Kidney (tissue), 14 donors: ENCODE measurements around the gene MRM3. TPM values are rescaled to one million over a fixed set of nuclear protein-coding genes. Genes with fewer than 3 reads are reported as not detected.
A peak's percentile ranks its signal among the peaks of the same experiment; 100 is the strongest.
"Not testable (repeated sequence)": the region's sequence is repeated elsewhere in the genome, so short reads cannot be mapped to it uniquely, and the experiment has no call there.

Experiments
- DNase-seq, 5 donors: peaks; one replicate each; pipeline ENCODE4 v3.0.0-alpha.2; 2013 to 2020
- FAIRE-seq: peaks from 2 replicates; lab custom pipeline; 2012; peaks lifted over from hg19 to GRCh38; lab: Jason Lieb, UNC
- H3K27ac ChIP-seq, 2 donors: one replicate each; pipeline ENCODE4 v1.7.0; 2013; ENCODE audit warnings: low read depth in 2 of 2, low read length in 2 of 2, inconsistent platforms in 1 of 2
- H3K27me3 ChIP-seq: one replicate; pipeline ENCODE4 v1.7.1; 2013; ENCODE audit warnings: low read length, inconsistent platforms; ENCODE audit not compliant: control insufficient read depth, insufficient read depth
- H3K36me3 ChIP-seq, 3 donors: one replicate each; pipeline versions ENCODE4 v1.7.0 to v1.7.1; 2013; ENCODE audit warnings: low read length in 3 of 3, control low read depth in 1 of 3, inconsistent platforms in 1 of 3; ENCODE audit not compliant: insufficient read depth in 3 of 3, control insufficient read depth in 2 of 3
- H3K4me1 ChIP-seq, 3 donors: one replicate each; pipeline versions ENCODE4 v1.7.0 to v1.7.1; 2013; ENCODE audit warnings: low read length in 3 of 3, inconsistent platforms in 1 of 3, low read depth in 1 of 3; ENCODE audit not compliant: control insufficient read depth in 2 of 3, insufficient read depth in 2 of 3
- H3K4me3 ChIP-seq, 3 donors: one replicate each; pipeline versions ENCODE4 v1.7.0 to v1.8.1; 2013; ENCODE audit warnings: low read length in 3 of 3, control low read depth in 1 of 3, inconsistent platforms in 1 of 3
- H3K9ac ChIP-seq, 3 donors: one replicate each; pipeline versions ENCODE4 v1.7.0 to v1.7.1; 2013; ENCODE audit warnings: low read length in 3 of 3, control low read depth in 1 of 3, inconsistent platforms in 1 of 3
- H3K9me3 ChIP-seq, 3 donors: one replicate each; pipeline versions ENCODE4 v1.7.0 to v1.7.1; 2013; ENCODE audit warnings: low read length in 3 of 3, control low read depth in 1 of 3, inconsistent platforms in 1 of 3; ENCODE audit not compliant: control insufficient read depth in 2 of 3, insufficient read depth in 1 of 3
- intact Hi-C: fragments of 100-400 bp; cut with DNase I; formaldehyde crosslinking; loops from one replicate; pipeline ENCODE4 v1.11.1; 2022
- polyA plus RNA-seq: library from polyadenylated mRNA; stranded (reverse); fragments of 350-450 nt; fragmentation: Illumina TruSeq; extraction: RNeasy Lipid Tissue Mini Kit (QIAGEN cat#74804); gene quantifications from one replicate; pipeline ENCODE4 v1.2.3, GENCODE V29; 2014; ENCODE audit warnings: low read depth, low replicate concordance; ENCODE audit not compliant: insufficient read depth
- total RNA-seq: library from RNA; stranded (reverse); fragmentation: NEBNext Ultra II Directional; extraction: Animal tissue kit (Norgen Biotek cat#: 25700); gene quantifications from one replicate; pipeline ENCODE4 v1.2.1, GENCODE V29; 2021
- TF ChIP-seq, protein P1 (sequence below): IDR thresholded peaks from 3 replicates; pipeline ENCODE4 v1.5.1; 2012; ENCODE audit warnings: mild to moderate bottlenecking, moderate library complexity, borderline replicate concordance; ENCODE audit not compliant: insufficient read depth; ENCODE audit errors: extremely low read depth
- donor health status: control.
- donor health status: control.
- donor health status: control.
- donor health status: control.
- donor health status: control.
- donor health status: DM: yes; HTN: yes; CAD: no.
- donor health status: Normal renal cell carcinoma (clear cell type).

MRM3 gene
- total and polyA plus RNA-seq, 2 donors from 2014 or later, result 14.4 to 21.3 TPM

DNA sequence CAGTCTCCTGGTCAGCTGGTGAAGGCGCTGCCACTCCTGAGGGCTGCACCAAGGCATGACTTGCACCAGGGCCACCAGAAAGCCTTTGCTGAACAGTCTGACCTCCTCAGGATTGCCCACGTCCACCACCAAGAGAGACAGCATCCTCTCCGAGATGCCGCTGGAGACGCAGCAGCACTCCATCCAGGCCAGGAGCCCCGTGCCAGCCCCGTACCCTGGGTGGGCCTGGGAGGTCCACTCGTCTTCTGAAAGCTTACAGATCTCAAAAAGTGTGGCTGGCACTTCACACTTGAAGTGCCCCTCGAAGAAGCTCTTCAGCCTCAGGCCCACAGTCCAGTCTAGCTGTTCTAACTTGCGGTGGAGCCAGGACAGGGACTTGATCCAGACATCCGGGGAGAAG is 36.7 kb upstream of the MRM3 start:
- Histone ChIP-seq H3K36me3 (peaks cover 2 to 44% (median 19%) of the 10 kb centered on the region in 3 donors), H3K9ac (no peak overlapping the region), H3K9me3 (no peaks in the 10 kb centered on the region), H3K4me3 (no peak overlapping the region), H3K27me3 (no peaks in the 10 kb centered on the region), H3K4me1 (no peaks in the 10 kb centered on the region), H3K27ac (no peak overlapping the region)
- DNase-seq, result no peak
- FAIRE-seq, result no peak
- intact Hi-C loops, result no loop called here
- TF ChIP-seq, protein P1, sequence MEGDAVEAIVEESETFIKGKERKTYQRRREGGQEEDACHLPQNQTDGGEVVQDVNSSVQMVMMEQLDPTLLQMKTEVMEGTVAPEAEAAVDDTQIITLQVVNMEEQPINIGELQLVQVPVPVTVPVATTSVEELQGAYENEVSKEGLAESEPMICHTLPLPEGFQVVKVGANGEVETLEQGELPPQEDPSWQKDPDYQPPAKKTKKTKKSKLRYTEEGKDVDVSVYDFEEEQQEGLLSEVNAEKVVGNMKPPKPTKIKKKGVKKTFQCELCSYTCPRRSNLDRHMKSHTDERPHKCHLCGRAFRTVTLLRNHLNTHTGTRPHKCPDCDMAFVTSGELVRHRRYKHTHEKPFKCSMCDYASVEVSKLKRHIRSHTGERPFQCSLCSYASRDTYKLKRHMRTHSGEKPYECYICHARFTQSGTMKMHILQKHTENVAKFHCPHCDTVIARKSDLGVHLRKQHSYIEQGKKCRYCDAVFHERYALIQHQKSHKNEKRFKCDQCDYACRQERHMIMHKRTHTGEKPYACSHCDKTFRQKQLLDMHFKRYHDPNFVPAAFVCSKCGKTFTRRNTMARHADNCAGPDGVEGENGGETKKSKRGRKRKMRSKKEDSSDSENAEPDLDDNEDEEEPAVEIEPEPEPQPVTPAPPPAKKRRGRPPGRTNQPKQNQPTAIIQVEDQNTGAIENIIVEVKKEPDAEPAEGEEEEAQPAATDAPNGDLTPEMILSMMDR, result no peak

GRCh38 chr17:746181-746580 is 36.0 kb upstream of the MRM3 start:
- Histone ChIP-seq H3K27ac (no peak overlapping the region), H3K4me1 (peaks cover 0 to 6% (median 0%) of the 10 kb centered on the region in 3 donors), H3K36me3 (peaks cover 2 to 44% (median 18%) of the 10 kb centered on the region in 3 donors), H3K9ac (no peak overlapping the region), H3K27me3 (no peaks in the 10 kb centered on the region), H3K4me3 (no peak overlapping the region), H3K9me3 (no peaks in the 10 kb centered on the region)
- no peak for FAIRE-seq
- intact Hi-C loops, result no loop called here
- DNase-seq, result no peak
- TF ChIP-seq, protein P1, result no peak

GRCh38 chr17:746783-747629 is 35.1 kb upstream of the MRM3 start:
- TF ChIP-seq, protein P1, result no peak
- intact Hi-C loops, result no loop called here
- no peak overlapping the region for H3K4me3 ChIP-seq
- FAIRE-seq (no peak), DNase-seq (peak in 1 of 5 donors; percentile 62)
- H3K4me1 ChIP-seq, result peaks cover 0 to 10% (median 0%) of the 10 kb centered on the region in 3 donors
- H3K9ac ChIP-seq, result no peak overlapping the region
- no peaks in the 10 kb centered on the region for H3K9me3 ChIP-seq
- no peaks in the 10 kb centered on the region for H3K27me3 ChIP-seq
- H3K27ac ChIP-seq, result no peak overlapping the region
- peaks cover 2 to 44% (median 14%) of the 10 kb centered on the region in 3 donors for H3K36me3 ChIP-seq

- DNase-seq, H3K27ac ChIP-seq, H3K27me3 ChIP-seq, intact Hi-C loops, H3K9ac ChIP-seq, FAIRE-seq, H3K9me3 ChIP-seq, H3K4me3 ChIP-seq: not testable (repeated sequence)
- Histone ChIP-seq H3K4me1 (peaks cover 0 to 15% (median 4%) of the 10 kb centered on the region in 3 donors), H3K36me3 (peaks cover 0 to 42% (median 14%) of the 10 kb centered on the region in 3 donors)
Observed at GRCh38 chr17:748604-749003, 33.5 kb upstream of the MRM3 start.

DNA sequence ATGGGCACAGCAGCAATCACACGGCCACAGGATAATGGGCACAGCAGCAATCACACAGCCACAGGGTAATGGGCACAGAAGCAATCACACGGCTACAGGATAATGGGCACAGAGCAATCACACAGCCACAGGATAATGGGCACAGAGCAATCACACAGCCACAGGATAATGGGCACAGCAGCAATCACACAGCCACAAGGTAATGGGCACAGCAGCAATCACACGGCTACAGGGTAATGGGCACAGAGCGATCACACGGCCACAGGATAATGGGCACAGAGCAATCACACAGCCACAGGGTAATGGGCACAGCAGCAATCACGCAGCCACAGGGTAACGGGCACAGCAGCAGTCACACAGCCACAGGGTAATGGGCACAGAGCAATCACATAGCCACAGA is 32.8 kb upstream of the MRM3 start:
- intact Hi-C loops, result not testable (repeated sequence)

More for the DNA sequence above, 32.8 kb upstream of the MRM3 start:
- peaks cover 0 to 34% (median 14%) of the 10 kb centered on the region in 3 donors for H3K36me3 ChIP-seq
- not testable (repeated sequence) for FAIRE-seq, H3K27me3 ChIP-seq, H3K9me3 ChIP-seq, H3K27ac ChIP-seq, H3K4me3 ChIP-seq, H3K9ac ChIP-seq, DNase-seq
- H3K4me1 ChIP-seq, result peaks cover 0 to 15% (median 4%) of the 10 kb centered on the region in 3 donors
